ENCODE data around the gene LRRTM2.
A peak's percentile ranks its signal among the peaks of the same experiment; 100 is the strongest.
"Not testable (repeated sequence)": the region's sequence is repeated elsewhere in the genome, so short reads cannot be mapped to it uniquely, and the experiment has no call there.

Gene LRRTM2

GRCh38 chr5:138834853-138835252, 40.3 kb downstream of the LRRTM2 start:
- DNase-seq, result not testable (repeated sequence)

GRCh38 chr5:138833726-138834480, 41.2 kb downstream of the LRRTM2 start:
- no peak for DNase-seq

GRCh38 chr5:138833080-138833479, 42.1 kb downstream of the LRRTM2 start:
- DNase-seq, result no peak

- no peak for DNase-seq
Observed at GRCh38 chr5:138832218-138832617, 42.9 kb downstream of the LRRTM2 start.

- no peak for DNase-seq
Observed at GRCh38 chr5:138831703-138832102, 43.4 kb downstream of the LRRTM2 start.

GRCh38 chr5:138829341-138829740, 45.8 kb downstream of the LRRTM2 start:
- DNase-seq, result no peak

GRCh38 chr5:138828556-138828955, 46.6 kb downstream of the LRRTM2 start:
- no peak for DNase-seq

- DNase-seq, result peak; percentile 4
Observed at GRCh38 chr5:138824924-138825863, 49.9 kb downstream of the LRRTM2 start.

GRCh38 chr5:138824516-138824915, 50.6 kb downstream of the LRRTM2 start:
- DNase-seq, result no peak

- no peak for DNase-seq
Observed at GRCh38 chr5:138820695-138821094, 54.4 kb downstream of the LRRTM2 start.

GRCh38 chr5:138819081-138819480, 56.1 kb downstream of the LRRTM2 start:
- no peak for DNase-seq

All from NCI-H446 treated with DMSO at 0.1 percent for 48 hours (cell line).